Measurements from ENCODE around the gene FBXL4. TPM values are rescaled to one million over a fixed set of nuclear protein-coding genes. Genes with fewer than 3 reads are reported as not detected.

The FBXL4 gene
- polyA plus RNA-seq, 3 donors from 2014 or later: 2.9 to 8.6 (median 4.6) TPM

GRCh38 chr6:98971303-98971702 lies 23.6 kb upstream of the FBXL4 start:
- H3K4me1 Mint-ChIP-seq: no peaks in the 10 kb centered on the region
- DNase-seq: no peak
- H3K4me3 Mint-ChIP-seq: no peak overlapping the region
- peaks cover 0 to 2% (median 0%) of the 10 kb centered on the region in 6 donors for H3K9me3 Mint-ChIP-seq
- H3K27me3 Mint-ChIP-seq (ENCODE audit: low read depth in 3 of 3): peaks cover 0 to 16% (median 0%) of the 10 kb centered on the region in 3 donors
- H3K27ac Mint-ChIP-seq: no peak overlapping the region
- no peaks in the 10 kb centered on the region for H3K36me3 Mint-ChIP-seq

DNA sequence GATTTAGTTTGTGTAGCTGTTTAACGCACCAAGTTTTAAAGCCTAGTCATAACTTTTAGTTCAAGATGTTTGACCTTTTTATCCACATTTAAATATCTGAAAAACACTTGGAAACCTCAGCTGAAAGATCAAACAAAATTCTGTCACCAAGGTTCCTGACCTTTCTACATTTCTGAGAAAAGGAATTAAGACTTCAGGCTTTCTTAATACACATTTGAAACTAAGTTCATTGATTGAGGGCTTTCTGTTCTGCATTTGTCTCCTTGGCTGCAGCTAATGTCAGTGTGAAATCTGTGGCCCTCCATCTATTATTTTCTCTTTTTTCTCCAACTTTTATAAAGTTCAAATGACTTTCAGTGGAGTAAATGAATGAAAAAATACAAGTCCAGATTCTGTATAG lies 22.7 kb upstream of the FBXL4 start:
- no peak overlapping the region for H3K4me3 Mint-ChIP-seq
- no peaks in the 10 kb centered on the region for H3K36me3 Mint-ChIP-seq
- DNase-seq: no peak
- no peak overlapping the region for H3K27ac Mint-ChIP-seq
- no peaks in the 10 kb centered on the region for H3K4me1 Mint-ChIP-seq
- H3K9me3 Mint-ChIP-seq: peaks cover 0 to 2% (median 0%) of the 10 kb centered on the region in 6 donors
- H3K27me3 Mint-ChIP-seq (ENCODE audit: low read depth in 3 of 3): peaks cover 0 to 15% (median 0%) of the 10 kb centered on the region in 3 donors

DNA sequence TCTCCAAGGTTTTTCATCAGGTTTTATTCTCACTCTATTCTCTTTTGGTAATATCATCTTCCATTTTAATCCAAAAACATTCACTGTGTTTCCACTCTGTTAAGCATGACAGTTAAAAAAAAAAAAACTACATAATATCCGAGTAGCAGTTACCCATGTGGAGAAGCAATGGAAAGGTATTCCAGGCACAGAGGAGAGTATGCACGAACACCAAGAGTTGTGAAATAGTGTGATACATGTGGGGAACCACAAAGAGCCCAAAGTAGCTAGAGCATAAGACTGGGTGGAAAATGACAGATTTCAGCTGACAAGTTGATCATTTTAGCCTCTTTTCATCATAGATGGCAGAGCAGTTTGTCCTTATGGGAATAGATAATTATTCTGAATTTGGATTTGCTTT lies 19.9 kb upstream of the FBXL4 start:
- H3K4me1 Mint-ChIP-seq: no peaks in the 10 kb centered on the region
- peaks cover 0 to 2% (median 0%) of the 10 kb centered on the region in 6 donors for H3K9me3 Mint-ChIP-seq
- DNase-seq: no peak
- H3K27ac Mint-ChIP-seq: no peak overlapping the region
- H3K36me3 Mint-ChIP-seq: peaks cover 0 to 5% (median 0%) of the 10 kb centered on the region in 3 donors
- no peak overlapping the region for H3K4me3 Mint-ChIP-seq
- H3K27me3 Mint-ChIP-seq (ENCODE audit: low read depth in 3 of 3): peaks cover 0 to 17% (median 0%) of the 10 kb centered on the region in 3 donors

- H3K9me3 Mint-ChIP-seq: no peaks in the 10 kb centered on the region
- no peak overlapping the region for H3K27ac Mint-ChIP-seq
- no peaks in the 10 kb centered on the region for H3K4me1 Mint-ChIP-seq
- peaks cover 0 to 5% (median 0%) of the 10 kb centered on the region in 3 donors for H3K36me3 Mint-ChIP-seq
- H3K4me3 Mint-ChIP-seq: no peak overlapping the region
- H3K27me3 Mint-ChIP-seq (ENCODE audit: low read depth in 3 of 3): peaks cover 0 to 6% (median 2%) of the 10 kb centered on the region in 3 donors
- DNase-seq: no peak
Measured at GRCh38 chr6:98959631-98960030, 11.9 kb upstream of the FBXL4 start.

DNA sequence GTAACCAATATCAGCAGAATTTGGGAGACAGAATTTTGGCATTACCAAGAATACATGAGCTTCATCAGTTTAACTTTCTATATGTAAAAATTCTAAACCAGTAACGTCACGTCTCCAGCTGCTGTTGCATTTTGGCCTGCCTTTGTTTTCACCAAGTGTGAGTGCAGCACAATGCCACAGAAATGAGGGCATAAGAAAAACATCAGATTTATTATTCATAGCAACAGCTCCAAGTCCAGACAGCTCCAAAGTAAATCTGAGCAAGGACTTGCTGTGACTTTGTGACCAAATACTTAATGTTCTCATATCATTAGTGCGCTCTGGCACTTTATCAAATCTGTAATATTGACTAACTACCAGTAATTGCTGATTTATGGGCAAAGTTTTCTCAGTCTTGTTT lies 11.0 kb upstream of the FBXL4 start:
- Mint-ChIP-seq H3K9me3 (no peaks in the 10 kb centered on the region), H3K4me1 (no peaks in the 10 kb centered on the region), H3K27me3 (ENCODE audit: low read depth in 3 of 3) (peaks cover 0 to 6% (median 2%) of the 10 kb centered on the region in 3 donors), H3K36me3 (peaks cover 0 to 5% (median 0%) of the 10 kb centered on the region in 3 donors), H3K4me3 (no peak overlapping the region), H3K27ac (no peak overlapping the region)
- DNase-seq: no peak

- H3K27ac Mint-ChIP-seq: no peak overlapping the region
- no peaks in the 10 kb centered on the region for H3K9me3 Mint-ChIP-seq
- peaks cover 0 to 4% (median 2%) of the 10 kb centered on the region in 3 donors for H3K27me3 Mint-ChIP-seq (ENCODE audit: low read depth in 3 of 3)
- H3K36me3 Mint-ChIP-seq: no peaks in the 10 kb centered on the region
- no peaks in the 10 kb centered on the region for H3K4me1 Mint-ChIP-seq
- H3K4me3 Mint-ChIP-seq: no peak overlapping the region
- DNase-seq: no peak
Measured at GRCh38 chr6:98957450-98957849, 9.7 kb upstream of the FBXL4 start.

DNA sequence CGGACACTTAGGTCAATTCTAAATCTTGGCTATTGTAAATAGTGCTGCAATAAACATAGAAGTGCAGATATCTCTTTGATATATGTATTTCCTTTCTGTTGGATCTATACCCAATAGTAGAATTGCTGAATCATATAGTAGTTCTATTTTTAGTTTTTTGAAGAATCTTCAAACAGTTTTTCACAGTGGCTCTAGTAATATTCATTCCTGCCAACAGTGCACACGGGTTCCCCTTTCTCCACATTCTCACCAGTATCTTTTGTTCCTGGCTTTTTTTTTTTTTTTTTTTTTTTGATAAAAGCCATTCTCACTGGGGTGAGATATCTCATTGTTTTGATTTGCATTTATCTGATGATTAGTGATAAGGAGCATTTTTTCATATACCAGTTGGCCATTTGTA lies 1.8 kb upstream of the FBXL4 start:
- Mint-ChIP-seq H3K4me1 (peaks cover 19 to 20% of the 10 kb centered on the region in 2 donors), H3K27me3 (ENCODE audit: low read depth in 3 of 3) (peaks cover 0 to 6% (median 3%) of the 10 kb centered on the region in 3 donors), H3K4me3 (no peak overlapping the region), H3K27ac (no peak overlapping the region), H3K36me3 (no peaks in the 10 kb centered on the region), H3K9me3 (no peaks in the 10 kb centered on the region)
- no peak for DNase-seq

- peak overlapping the region; percentile 93 to 98 (median 94) for H3K4me3 Mint-ChIP-seq
- DNase-seq: peak in 1 of 3 donors; percentile 50
- peaks cover 0 to 16% (median 7%) of the 10 kb centered on the region in 3 donors for H3K36me3 Mint-ChIP-seq
- peak overlapping the region; percentile 88 to 96 (median 93) for H3K27ac Mint-ChIP-seq
- peaks cover 0 to 7% (median 3%) of the 10 kb centered on the region in 3 donors for H3K27me3 Mint-ChIP-seq (ENCODE audit: low read depth in 3 of 3)
- H3K4me1 Mint-ChIP-seq: peaks cover 19 to 40% of the 10 kb centered on the region in 2 donors
- no peaks in the 10 kb centered on the region for H3K9me3 Mint-ChIP-seq
Measured at GRCh38 chr6:98946879-98947410, 801 bp downstream of the FBXL4 start.

- Mint-ChIP-seq H3K27ac (peak overlapping the region; percentile 88 to 96 (median 93)), H3K9me3 (no peaks in the 10 kb centered on the region), H3K4me3 (peak overlapping the region; percentile 93 to 98 (median 94)), H3K27me3 (ENCODE audit: low read depth in 3 of 3) (peaks cover 0 to 7% (median 3%) of the 10 kb centered on the region in 3 donors), H3K4me1 (peaks cover 21 to 46% of the 10 kb centered on the region in 2 donors), H3K36me3 (peaks cover 0 to 16% (median 9%) of the 10 kb centered on the region in 3 donors)
- no peak for DNase-seq
Measured at GRCh38 chr6:98946266-98946878, 1.4 kb downstream of the FBXL4 start.

GRCh38 chr6:98945311-98946115 lies 2.2 kb downstream of the FBXL4 start:
- H3K4me3 Mint-ChIP-seq: peak overlapping the region; percentile 93 to 98 (median 94)
- DNase-seq: no peak

GRCh38 chr6:98944598-98945081 lies 3.1 kb downstream of the FBXL4 start:
- Mint-ChIP-seq H3K27ac (no peak overlapping the region), H3K9me3 (peaks cover 0 to 2% (median 0%) of the 10 kb centered on the region in 6 donors), H3K27me3 (ENCODE audit: low read depth in 3 of 3) (peaks cover 0 to 7% (median 1%) of the 10 kb centered on the region in 3 donors), H3K4me3 (no peak overlapping the region), H3K36me3 (peaks cover 5 to 22% (median 16%) of the 10 kb centered on the region in 3 donors), H3K4me1 (peaks cover 22 to 58% of the 10 kb centered on the region in 2 donors)
- no peak for DNase-seq

More at GRCh38 chr6:98945311-98946115, 2.2 kb downstream of the FBXL4 start:
- Mint-ChIP-seq H3K27ac (peak overlapping the region in 5 of 6 donors; percentile 6 to 88 (median 65)), H3K36me3 (peaks cover 2 to 17% (median 11%) of the 10 kb centered on the region in 3 donors), H3K27me3 (ENCODE audit: low read depth in 3 of 3) (peaks cover 0 to 7% (median 3%) of the 10 kb centered on the region in 3 donors), H3K9me3 (no peaks in the 10 kb centered on the region), H3K4me1 (peaks cover 22 to 54% of the 10 kb centered on the region in 2 donors)

- Mint-ChIP-seq H3K4me1 (peaks cover 22 to 63% of the 10 kb centered on the region in 2 donors), H3K36me3 (peaks cover 5 to 26% (median 21%) of the 10 kb centered on the region in 3 donors)
Measured at GRCh38 chr6:98944168-98944567, 3.6 kb downstream of the FBXL4 start.

DNA sequence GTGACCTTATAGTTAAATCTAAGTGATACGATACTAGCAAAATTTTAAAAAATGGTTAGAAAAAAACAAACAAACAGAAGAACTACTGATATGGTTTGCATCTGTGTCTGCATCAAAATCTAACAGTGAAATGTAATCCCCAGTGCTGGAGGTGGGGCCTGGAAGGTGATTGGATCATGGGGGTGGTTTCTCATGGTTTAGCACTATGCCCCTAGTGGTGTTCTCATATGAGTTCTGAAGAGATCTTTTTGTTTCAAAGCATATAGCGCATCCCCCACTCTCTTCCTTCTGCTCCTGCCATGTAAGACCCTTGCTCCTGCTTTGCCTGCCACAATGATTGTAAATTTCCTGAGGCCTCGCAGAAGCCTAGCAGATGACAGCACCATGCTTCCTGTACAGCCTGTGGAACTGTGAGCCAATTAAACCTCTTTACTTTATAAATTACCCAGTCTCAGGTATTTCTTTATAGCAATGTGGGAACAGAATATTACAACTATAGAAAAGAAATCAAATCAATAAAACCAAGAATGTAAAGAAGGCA lies 5.4 kb downstream of the FBXL4 start:
- Mint-ChIP-seq H3K4me3 (no peak overlapping the region), H3K27me3 (ENCODE audit: low read depth in 3 of 3) (peaks cover 0 to 6% (median 2%) of the 10 kb centered on the region in 3 donors), H3K36me3 (peaks cover 5 to 32% (median 28%) of the 10 kb centered on the region in 3 donors), H3K27ac (peak overlapping the region in 2 of 6 donors; percentile 10 to 35), H3K9me3 (peaks cover 0 to 5% (median 0%) of the 10 kb centered on the region in 6 donors), H3K4me1 (peaks cover 32 to 80% of the 10 kb centered on the region in 2 donors)
- DNase-seq: no peak

More at GRCh38 chr6:98944168-98944567, 3.6 kb downstream of the FBXL4 start:
- peak overlapping the region in 1 of 6 donors; percentile 41 for H3K27ac Mint-ChIP-seq
- H3K27me3 Mint-ChIP-seq (ENCODE audit: low read depth in 3 of 3): peaks cover 0 to 7% (median 1%) of the 10 kb centered on the region in 3 donors
- no peak overlapping the region for H3K4me3 Mint-ChIP-seq
- peaks cover 0 to 5% (median 0%) of the 10 kb centered on the region in 6 donors for H3K9me3 Mint-ChIP-seq
- no peak for DNase-seq

Measured in immature natural killer cell (primary cell).